SJCRH30 (cell line): Measurements from ENCODE around the gene AAR2. TPM values are rescaled to one million over a fixed set of nuclear protein-coding genes. Genes with fewer than 3 reads are reported as not detected.

Source experiments
- DNase-seq, 2 experiments: peaks; one replicate each; pipeline ENCODE4 v3.0.0-alpha.2; 2015 to 2020
- H3K27ac ChIP-seq: fragments of 250-450 bp; sonication (Bioruptor Pico); 2 replicates; pipeline ENCODE4 v1.5.1; 2020; ENCODE audit warnings: mild to moderate bottlenecking, moderate library complexity
- H3K27me3 ChIP-seq: fragments of 250-450 bp; sonication (Bioruptor Pico); 2 replicates; pipeline ENCODE4 v1.5.1; 2020; ENCODE audit warnings: mild to moderate bottlenecking, moderate library complexity
- H3K36me3 ChIP-seq: fragments of 250-450 bp; sonication (Bioruptor Pico); 2 replicates; pipeline ENCODE4 v1.5.1; 2020; ENCODE audit warnings: mild to moderate bottlenecking, moderate library complexity
- H3K4me1 ChIP-seq: fragments of 250-450 bp; sonication (Bioruptor Pico); 2 replicates; pipeline ENCODE4 v1.5.1; 2020; ENCODE audit warnings: mild to moderate bottlenecking, moderate library complexity
- H3K4me3 ChIP-seq: fragments of 250-450 bp; sonication (Bioruptor Pico); 2 replicates; pipeline ENCODE4 v1.5.1; 2020; ENCODE audit warnings: mild to moderate bottlenecking, moderate library complexity
- H3K9me3 ChIP-seq: fragments of 250-450 bp; sonication (Bioruptor Pico); replicated peaks from 2 replicates; pipeline ENCODE4 v1.5.1; 2020; ENCODE audit warnings: mild to moderate bottlenecking, moderate library complexity
- total RNA-seq: library from RNA; depleted of rRNA; stranded (reverse); fragments of >200 nt; shearing (Covaris generic); gene quantifications from 2 replicates; pipeline ENCODE4 v1.2.3, GENCODE V29; 2014; rRNA removed

Gene AAR2, protein sequence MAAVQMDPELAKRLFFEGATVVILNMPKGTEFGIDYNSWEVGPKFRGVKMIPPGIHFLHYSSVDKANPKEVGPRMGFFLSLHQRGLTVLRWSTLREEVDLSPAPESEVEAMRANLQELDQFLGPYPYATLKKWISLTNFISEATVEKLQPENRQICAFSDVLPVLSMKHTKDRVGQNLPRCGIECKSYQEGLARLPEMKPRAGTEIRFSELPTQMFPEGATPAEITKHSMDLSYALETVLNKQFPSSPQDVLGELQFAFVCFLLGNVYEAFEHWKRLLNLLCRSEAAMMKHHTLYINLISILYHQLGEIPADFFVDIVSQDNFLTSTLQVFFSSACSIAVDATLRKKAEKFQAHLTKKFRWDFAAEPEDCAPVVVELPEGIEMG
- 65.5 and 67.8 TPM in 2 replicates for total RNA-seq

DNA sequence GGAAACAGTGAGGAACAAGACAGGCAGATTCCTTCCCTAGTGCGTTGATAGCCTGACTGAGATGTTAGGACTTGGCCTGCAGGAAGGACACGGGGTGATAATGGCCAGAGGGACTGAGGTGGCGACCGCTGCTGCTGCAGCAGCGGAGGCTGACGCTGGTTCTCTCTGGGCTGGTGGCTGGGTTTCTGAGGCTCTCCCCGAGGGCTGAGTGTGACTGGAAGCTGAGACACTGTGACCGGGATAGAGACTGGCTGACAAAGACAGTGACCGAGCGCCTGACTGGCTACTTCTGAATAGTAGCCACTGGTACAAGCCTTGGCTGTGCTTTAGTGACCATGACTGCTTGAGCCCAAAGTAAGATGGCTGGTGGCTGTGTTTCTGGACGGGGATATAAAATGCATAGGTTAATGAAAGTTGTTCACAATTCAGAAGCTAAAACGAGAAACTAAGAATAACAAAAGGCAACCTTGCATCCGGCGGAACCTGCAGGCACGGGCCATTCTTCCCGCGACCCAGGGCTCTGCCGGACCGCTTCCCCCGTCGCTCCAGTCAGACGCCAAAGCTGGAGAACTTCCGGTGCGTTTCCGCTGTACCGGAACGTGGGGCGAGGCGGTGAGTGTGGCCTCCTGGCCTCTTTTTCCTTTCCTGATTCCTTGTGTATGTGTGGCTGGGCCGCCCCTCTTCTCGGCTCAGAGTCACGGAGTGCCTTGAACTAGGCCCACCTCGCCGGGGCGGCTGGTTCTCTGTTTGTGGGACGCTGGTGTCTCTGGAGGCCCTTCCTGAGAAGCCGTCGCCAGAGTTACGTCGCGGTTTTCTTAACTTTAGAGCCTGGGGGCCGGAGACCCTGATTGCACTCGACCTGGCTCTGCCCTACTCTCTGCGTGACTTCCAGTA lies at the start of gene AAR2:
AAR2 (plus strand) TSS at position 587 of the 894 bp plus-strand sequence. CDS start 3,391 bp downstream, outside the sequence.
- H3K4me1 ChIP-seq, result peaks cover 19% of the 10 kb centered on the region
- H3K36me3 ChIP-seq, result peaks cover 13% of the 10 kb centered on the region
- no peaks in the 10 kb centered on the region for H3K9me3 ChIP-seq
- no peaks in the 10 kb centered on the region for H3K27me3 ChIP-seq
- peak within 1 kb of the TSS; percentile 89 for H3K27ac ChIP-seq
- peak; percentile 90 to 94 for DNase-seq
- peak within 1 kb of the TSS; percentile 97 for H3K4me3 ChIP-seq

DNA sequence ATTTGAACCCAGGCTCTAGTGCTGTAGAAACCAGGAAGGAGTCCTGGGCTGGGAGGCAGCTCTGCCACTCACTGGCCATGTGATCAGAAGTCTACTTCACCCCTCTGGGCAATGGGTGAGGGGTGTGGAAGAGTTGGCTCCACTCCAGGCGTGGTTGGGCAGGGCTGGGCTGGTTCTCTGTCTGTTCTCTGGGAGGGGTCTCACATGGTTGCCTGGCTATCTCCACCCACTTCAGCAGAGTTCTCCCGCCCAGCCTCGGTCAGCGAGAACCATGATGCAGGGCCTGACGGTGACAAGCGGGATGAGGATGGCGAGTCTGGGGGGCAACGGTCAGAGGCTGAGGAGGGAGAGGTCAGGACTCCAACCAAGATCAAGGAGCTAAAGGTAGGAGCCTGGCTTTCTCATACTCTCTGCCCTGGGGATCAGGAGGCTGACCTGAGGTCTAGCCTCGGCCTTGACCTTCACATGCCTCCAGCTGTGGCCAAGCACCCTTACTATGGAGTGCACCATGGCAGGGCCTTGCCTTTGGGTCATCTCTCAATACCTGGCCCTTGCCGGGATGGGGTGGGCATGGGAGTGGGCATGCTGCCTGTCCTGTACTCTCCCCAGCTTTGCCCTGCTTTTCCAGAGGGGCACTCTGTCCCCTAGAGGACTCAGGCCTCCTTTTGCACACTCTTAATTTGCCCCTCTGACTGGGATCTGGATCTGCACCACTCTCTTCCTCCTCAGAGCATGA lies 42.1 kb upstream of the AAR2 start:
- no peak for DNase-seq
- Histone ChIP-seq H3K27me3 (no peaks in the 10 kb centered on the region; the same call in 1 of the 2 replicates), H3K9me3 (no peaks in the 10 kb centered on the region)

DNA sequence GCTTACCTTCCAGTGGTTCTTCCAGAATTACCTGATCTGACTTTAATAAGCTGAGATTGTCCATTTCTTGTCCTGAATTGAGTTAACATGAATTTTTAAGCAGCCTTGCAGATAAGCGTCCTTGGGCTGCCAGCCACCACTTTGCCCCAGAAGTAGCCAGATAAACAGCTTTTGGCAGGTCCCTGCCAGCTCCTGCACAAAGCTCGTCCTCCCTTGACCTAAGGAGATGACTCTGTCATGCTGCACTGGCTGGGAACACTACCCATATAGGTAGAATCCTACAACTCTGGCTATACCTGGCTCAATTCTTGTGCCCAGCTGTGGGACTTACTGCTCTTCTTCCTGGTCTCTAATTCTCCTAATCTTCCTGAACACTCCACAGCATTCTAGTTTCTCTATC lies 39.6 kb upstream of the AAR2 start:
- Histone ChIP-seq H3K27ac (no peak overlapping the region), H3K9me3 (no peaks in the 10 kb centered on the region), H3K4me1 (no peaks in the 10 kb centered on the region), H3K4me3 (no peak overlapping the region), H3K36me3 (no peaks in the 10 kb centered on the region), H3K27me3 (no peaks in the 10 kb centered on the region)
- DNase-seq, result no peak

More for the DNA sequence above, 42.1 kb upstream of the AAR2 start:
- no peak overlapping the region for H3K4me3 ChIP-seq
- no peak overlapping the region for H3K27ac ChIP-seq
- no peaks in the 10 kb centered on the region for H3K4me1 ChIP-seq
- no peaks in the 10 kb centered on the region for H3K36me3 ChIP-seq

DNA sequence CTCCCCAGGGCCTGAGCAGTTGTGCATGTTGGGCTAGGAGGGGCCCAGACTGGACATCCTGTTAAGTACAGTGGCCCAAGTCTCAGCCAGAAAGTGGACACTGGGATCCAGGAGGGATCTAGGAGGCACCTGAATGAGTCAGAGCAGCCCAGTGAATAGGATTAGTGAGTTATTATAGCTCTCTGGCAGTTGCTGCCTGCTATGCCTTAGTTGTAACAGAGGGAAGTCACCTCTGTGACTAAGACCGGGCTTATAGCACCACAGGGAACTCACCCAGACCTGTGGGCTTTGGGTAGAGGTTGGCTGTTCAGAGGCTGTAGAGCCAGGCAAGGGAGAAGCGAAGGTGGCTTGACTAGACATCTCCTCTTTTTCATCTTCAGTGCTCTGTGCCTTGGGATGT lies 39.0 kb upstream of the AAR2 start:
- no peaks in the 10 kb centered on the region for H3K4me1 ChIP-seq
- H3K27ac ChIP-seq, result no peak overlapping the region
- no peaks in the 10 kb centered on the region for H3K27me3 ChIP-seq
- H3K9me3 ChIP-seq, result no peaks in the 10 kb centered on the region
- H3K36me3 ChIP-seq, result no peaks in the 10 kb centered on the region
- no peak for DNase-seq
- no peak overlapping the region for H3K4me3 ChIP-seq

DNA sequence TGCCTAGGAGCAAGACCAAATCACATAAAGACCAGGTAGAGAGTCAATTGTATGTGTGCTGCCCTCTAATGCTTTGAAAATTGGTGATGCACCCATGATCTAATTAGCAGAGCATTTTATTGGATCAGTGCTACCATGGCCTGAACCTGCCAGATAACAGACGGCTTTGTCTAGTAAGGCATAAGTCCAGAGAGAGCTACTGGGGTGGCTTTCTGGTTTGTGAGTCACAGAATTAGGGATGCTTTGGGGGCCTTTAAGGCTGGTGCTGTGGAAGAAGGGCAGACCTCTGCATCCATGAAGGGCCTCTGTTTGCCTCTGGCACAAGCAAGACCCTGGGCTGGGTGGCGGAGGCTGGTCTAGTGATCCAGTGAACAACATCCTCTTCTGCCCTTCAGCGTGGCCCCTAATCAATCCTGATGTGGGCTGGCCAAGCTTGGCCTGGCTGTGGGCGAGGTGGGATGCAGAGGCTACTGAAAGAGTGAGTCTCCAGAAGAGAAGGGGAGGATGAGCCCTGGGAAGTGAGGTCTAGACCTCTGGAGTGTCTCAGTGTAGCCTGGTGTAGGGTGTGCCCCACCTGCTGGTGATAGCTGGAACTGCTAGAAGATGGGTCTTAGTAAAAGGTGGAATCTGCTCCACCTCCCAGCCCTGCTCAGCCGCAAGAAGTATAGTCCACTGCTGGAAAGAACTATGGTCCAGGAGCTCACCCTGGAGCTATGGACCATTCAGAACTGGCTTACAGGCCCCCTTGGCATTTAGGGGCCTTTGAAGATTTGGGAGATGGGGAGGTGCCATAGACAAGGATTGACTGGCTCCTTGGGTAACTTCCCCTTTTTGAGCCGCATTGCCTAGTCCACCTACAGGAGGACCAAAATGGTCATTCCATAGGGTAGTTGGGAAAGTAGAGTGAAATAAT lies 36.7 kb upstream of the AAR2 start:
- H3K27ac ChIP-seq, result no peak overlapping the region
- no peaks in the 10 kb centered on the region for H3K27me3 ChIP-seq
- no peaks in the 10 kb centered on the region for H3K9me3 ChIP-seq
- DNase-seq, result peak; percentile 84 to 93
- no peak overlapping the region for H3K4me3 ChIP-seq
- no peaks in the 10 kb centered on the region for H3K4me1 ChIP-seq
- no peaks in the 10 kb centered on the region for H3K36me3 ChIP-seq

DNA sequence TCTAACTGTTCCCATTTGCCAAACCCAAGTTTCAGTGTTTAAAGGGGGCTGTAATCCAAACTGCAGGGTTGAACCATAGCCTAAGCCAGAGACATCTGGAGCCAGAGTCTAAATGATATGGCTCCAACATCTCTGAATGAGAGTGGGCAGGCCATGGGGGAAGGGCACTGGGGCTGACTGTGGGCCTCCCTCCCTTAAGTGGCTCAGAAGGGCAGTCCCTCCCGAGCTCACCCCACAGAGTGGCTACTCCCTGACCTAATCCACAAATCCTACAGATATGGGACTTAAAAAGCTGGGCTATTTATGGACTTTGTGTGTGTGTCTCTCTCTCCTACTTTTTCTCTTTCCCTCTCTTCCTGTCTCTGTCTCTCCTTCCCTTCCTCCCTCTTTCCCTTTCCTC lies 35.8 kb upstream of the AAR2 start:
- no peak overlapping the region for H3K4me3 ChIP-seq
- DNase-seq, result no peak
- no peak overlapping the region for H3K27ac ChIP-seq
- no peaks in the 10 kb centered on the region for H3K9me3 ChIP-seq
- H3K36me3 ChIP-seq, result no peaks in the 10 kb centered on the region
- H3K27me3 ChIP-seq, result no peaks in the 10 kb centered on the region
- no peaks in the 10 kb centered on the region for H3K4me1 ChIP-seq

DNA sequence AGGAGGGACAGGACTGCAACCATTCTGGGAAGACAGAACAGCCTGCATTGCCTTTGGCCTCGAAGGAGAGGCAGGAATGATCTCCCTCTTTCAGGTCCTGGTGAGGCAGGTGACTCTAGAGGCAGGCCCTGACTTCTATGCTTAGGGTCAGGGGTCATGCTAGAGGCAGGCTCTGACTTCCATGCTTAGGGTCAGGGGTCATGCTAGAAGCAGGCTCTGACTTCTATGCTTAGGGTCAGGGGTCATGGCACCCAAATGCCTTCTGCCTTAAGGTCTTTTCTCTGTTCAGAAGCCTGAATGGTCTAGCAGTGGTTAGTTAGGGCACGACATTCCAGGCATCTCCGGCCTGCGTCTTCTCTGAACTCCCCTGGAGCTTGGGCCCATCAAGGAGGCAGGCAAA lies 35.1 kb upstream of the AAR2 start:
- Histone ChIP-seq H3K4me1 (no peaks in the 10 kb centered on the region), H3K4me3 (no peak overlapping the region), H3K36me3 (no peaks in the 10 kb centered on the region), H3K9me3 (no peaks in the 10 kb centered on the region), H3K27ac (no peak overlapping the region), H3K27me3 (no peaks in the 10 kb centered on the region)
- no peak for DNase-seq

DNA sequence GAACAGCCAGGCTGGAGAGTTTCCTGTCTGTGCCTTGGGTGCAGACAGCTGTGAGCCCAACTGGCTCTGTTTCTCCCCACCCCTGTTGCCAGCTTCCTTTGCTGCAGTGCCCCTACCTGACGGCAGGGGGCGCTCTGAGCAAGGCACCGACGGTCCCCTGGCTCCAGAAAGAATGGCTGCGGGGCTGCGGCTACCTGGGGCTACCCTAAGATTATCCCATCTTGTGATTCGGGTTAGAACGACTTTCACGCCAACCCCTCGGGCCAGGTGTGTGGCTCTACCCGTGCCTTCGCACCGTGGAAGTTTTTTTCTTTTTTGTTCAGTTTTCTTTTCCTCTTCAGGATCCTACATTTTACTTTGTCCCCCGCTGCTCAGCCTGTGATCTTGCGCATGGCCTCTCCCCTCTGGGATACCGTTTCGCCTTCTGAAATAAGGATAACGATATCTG lies 33.4 kb upstream of the AAR2 start:
- Histone ChIP-seq H3K27ac (no peak overlapping the region), H3K36me3 (no peaks in the 10 kb centered on the region), H3K27me3 (peaks cover 7% of the 10 kb centered on the region; the same call in 1 of the 2 replicates), H3K4me1 (no peaks in the 10 kb centered on the region), H3K4me3 (no peak overlapping the region), H3K9me3 (no peaks in the 10 kb centered on the region)
- peak; percentile 87 to 93 for DNase-seq

DNA sequence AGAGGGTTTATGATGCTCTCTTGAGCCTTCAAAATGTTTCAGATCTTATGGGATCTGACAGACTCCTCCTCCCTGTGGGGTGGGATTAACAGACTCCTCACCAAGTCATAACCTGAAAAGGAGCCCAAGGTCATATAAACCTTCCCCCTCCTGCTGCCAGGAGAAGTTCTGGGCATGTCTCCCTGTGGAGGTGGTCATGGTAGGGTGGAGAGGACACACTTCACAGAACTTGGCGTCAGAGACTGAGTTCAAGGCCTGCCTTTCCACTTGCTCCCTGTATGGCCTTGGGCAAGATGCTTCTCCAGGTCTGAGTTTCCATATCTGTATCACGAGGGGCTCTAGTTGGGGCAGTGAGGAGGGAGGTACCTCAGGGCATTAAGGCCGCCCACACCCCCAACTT lies 32.4 kb upstream of the AAR2 start:
- Histone ChIP-seq H3K9me3 (no peaks in the 10 kb centered on the region), H3K4me3 (no peak overlapping the region), H3K27me3 (peaks cover 7% of the 10 kb centered on the region; the same call in 1 of the 2 replicates), H3K27ac (no peak overlapping the region), H3K4me1 (no peaks in the 10 kb centered on the region), H3K36me3 (no peaks in the 10 kb centered on the region)
- DNase-seq, result no peak

DNA sequence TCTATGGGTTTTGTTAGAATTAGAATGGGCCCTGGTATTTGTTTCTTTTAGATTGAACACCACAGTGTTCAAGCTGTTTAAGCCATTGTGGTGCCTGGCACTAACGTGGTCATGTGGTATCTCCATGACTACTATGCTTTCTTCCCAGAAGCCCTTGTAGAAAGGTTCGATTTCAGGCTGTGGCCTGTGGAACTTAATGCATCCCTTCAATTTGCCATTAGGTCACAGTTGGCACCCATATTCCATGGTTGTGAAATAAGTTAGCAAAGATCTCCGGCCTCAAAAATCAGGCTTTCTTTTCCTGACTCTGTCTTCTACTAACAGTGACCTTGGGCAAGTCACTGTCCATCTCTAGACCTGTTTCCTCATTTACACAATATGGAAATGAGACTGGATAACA lies 31.3 kb upstream of the AAR2 start:
- Histone ChIP-seq H3K36me3 (no peaks in the 10 kb centered on the region), H3K9me3 (no peaks in the 10 kb centered on the region), H3K27ac (no peak overlapping the region), H3K4me3 (no peak overlapping the region), H3K4me1 (no peaks in the 10 kb centered on the region), H3K27me3 (peaks cover 7% of the 10 kb centered on the region; the same call in 1 of the 2 replicates)
- DNase-seq, result no peak

DNA sequence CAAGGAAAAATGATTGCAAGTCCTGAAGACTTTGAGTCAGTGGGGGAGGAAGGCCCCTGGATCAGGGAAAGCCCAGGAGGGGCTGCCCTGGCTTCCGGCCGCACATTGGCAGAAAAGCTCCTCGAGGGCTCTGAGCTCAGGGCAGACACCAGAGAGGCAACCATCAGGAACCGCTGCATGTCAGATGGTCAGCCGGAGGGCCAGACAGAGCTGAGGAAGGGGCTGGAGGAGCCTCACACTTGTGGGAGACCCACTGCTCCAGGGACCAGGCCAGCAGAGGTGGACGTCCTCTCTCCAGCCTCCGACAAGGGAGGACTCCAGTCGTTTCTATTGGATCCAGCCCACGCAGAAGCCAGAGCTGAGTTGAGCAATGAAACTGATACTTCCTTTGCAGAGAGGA lies 30.2 kb upstream of the AAR2 start:
- H3K4me3 ChIP-seq, result no peak overlapping the region
- no peak for DNase-seq
- no peak overlapping the region for H3K27ac ChIP-seq
- no peaks in the 10 kb centered on the region for H3K36me3 ChIP-seq
- peaks cover 7% of the 10 kb centered on the region; the same call in 1 of the 2 replicates for H3K27me3 ChIP-seq
- no peaks in the 10 kb centered on the region for H3K9me3 ChIP-seq
- no peaks in the 10 kb centered on the region for H3K4me1 ChIP-seq

DNA sequence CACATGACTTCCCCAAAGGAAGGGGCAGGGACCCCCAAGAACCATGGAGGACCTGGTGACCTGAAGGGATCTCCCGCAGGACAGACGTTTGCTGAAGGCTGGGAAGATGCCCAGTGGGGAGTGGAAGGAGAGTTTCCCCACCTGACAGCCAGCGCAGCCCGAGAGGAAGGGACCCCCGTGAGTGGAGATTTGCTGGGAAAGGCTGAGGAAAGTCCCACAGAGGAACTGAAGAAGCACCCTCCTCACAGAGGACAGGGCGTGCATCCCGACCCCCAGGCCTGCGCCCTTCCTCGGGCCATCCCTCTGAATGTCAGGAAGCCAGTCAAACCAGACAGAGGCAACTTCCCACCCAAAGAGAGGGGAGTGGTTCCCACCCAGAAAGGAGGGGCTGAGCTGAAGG lies 29.6 kb upstream of the AAR2 start:
- no peaks in the 10 kb centered on the region for H3K4me1 ChIP-seq
- no peaks in the 10 kb centered on the region for H3K9me3 ChIP-seq
- no peak for DNase-seq
- H3K36me3 ChIP-seq, result no peaks in the 10 kb centered on the region
- H3K27me3 ChIP-seq, result peaks cover 7% of the 10 kb centered on the region; the same call in 1 of the 2 replicates
- no peak overlapping the region for H3K27ac ChIP-seq
- no peak overlapping the region for H3K4me3 ChIP-seq

DNA sequence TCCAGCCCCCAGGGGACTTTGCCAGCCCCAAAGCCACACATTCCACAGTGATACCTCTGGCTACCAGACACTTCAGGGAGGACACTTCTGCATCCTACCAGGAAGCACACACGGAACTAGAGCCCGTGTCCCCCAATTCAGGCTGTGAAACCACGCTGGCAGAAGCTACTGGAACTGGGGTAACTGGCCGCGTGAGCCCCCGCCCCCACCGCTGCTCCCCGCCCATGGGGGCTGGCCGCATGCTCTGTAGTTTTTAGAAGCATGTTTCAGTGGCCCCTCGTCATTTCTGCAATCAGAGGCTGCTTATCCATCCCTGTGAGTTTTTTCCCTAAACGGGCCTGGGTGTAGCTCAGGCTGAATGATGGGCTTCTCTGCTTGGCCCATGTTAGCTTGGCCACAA lies 28.7 kb upstream of the AAR2 start:
- no peak overlapping the region for H3K4me3 ChIP-seq
- no peaks in the 10 kb centered on the region for H3K9me3 ChIP-seq
- no peaks in the 10 kb centered on the region for H3K4me1 ChIP-seq
- no peaks in the 10 kb centered on the region for H3K36me3 ChIP-seq
- DNase-seq, result no peak
- no peak overlapping the region for H3K27ac ChIP-seq
- peaks cover 7% of the 10 kb centered on the region; the same call in 1 of the 2 replicates for H3K27me3 ChIP-seq

DNA sequence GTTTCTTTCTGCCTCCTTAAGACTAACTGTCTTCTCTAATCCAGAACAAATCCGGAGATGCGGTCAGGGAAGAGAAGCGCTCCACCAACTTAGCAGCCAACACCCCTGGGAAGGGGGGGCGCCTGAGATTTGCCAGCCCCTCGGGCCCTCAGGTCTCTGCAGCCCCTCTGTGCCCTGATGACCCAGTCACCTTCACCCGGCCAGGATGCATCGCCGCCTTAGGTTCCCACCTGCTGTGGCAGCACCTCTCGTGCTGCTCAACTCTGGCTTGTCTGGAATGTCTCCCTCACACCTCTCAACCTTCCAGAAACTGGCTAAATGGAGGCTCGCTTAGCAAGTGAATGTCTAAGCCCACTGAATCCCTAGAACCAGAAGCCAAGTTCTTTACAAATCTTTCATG lies 28.0 kb upstream of the AAR2 start:
- Histone ChIP-seq H3K36me3 (no peaks in the 10 kb centered on the region), H3K9me3 (no peaks in the 10 kb centered on the region), H3K27ac (no peak overlapping the region), H3K27me3 (peaks cover 7% of the 10 kb centered on the region; the same call in 1 of the 2 replicates), H3K4me1 (no peaks in the 10 kb centered on the region), H3K4me3 (no peak overlapping the region)
- DNase-seq, result no peak
